HEK293 (cell line): ENCODE measurements around the gene ULBP1.
A peak's percentile ranks its signal among the peaks of the same experiment; 100 is the strongest.

Experiments used
- EGR2 ChIP-seq: fragments of 450-650 bp; formaldehyde crosslinking; IDR thresholded peaks from 2 replicates; pipeline ENCODE4 v1.5.1; 2016; ENCODE audit warnings: low read depth, missing biosample characterization, missing genetic modification characterization
- KLF16 ChIP-seq: fragments of 450-650 bp; formaldehyde crosslinking; IDR thresholded peaks from 2 replicates; pipeline ENCODE4 v1.5.1; 2017; ENCODE audit warnings: missing biosample characterization, missing genetic modification characterization
- MYNN ChIP-seq: fragments of 450-650 bp; formaldehyde crosslinking; IDR thresholded peaks from 2 replicates; pipeline ENCODE4 v1.5.1; 2016; ENCODE audit warnings: missing biosample characterization, missing genetic modification characterization, borderline replicate concordance
- PRDM1 ChIP-seq: fragments of 450-650 bp; formaldehyde crosslinking; IDR thresholded peaks from 2 replicates; pipeline ENCODE4; 2016; ENCODE audit warnings: missing biosample characterization, missing genetic modification characterization
- REPIN1 ChIP-seq: fragments of 450-650 bp; formaldehyde crosslinking; IDR thresholded peaks from 2 replicates; pipeline ENCODE4 v1.5.1; 2017; ENCODE audit warnings: missing biosample characterization, missing genetic modification characterization, low read depth
- ZNF133 ChIP-seq: fragments of 450-650 bp; formaldehyde crosslinking; IDR thresholded peaks from 2 replicates; pipeline ENCODE4 v1.5.1; 2016; ENCODE audit warnings: missing biosample characterization, missing genetic modification characterization
- ZNF138 ChIP-seq: fragments of 450-650 bp; formaldehyde crosslinking; IDR thresholded peaks from 2 replicates; pipeline ENCODE4 v1.5.1; 2016; ENCODE audit warnings: missing biosample characterization, missing genetic modification characterization, borderline replicate concordance
- ZNF157 ChIP-seq: fragments of 450-650 bp; formaldehyde crosslinking; IDR thresholded peaks from 2 replicates; pipeline ENCODE4 v1.5.1; 2016; ENCODE audit warnings: missing biosample characterization, missing genetic modification characterization
- ZNF221 ChIP-seq: fragments of 450-650 bp; formaldehyde crosslinking; IDR thresholded peaks from 2 replicates; pipeline ENCODE4 v1.5.1; 2017; ENCODE audit warnings: missing biosample characterization, missing genetic modification characterization, borderline replicate concordance
- ZNF239 ChIP-seq: fragments of 450-650 bp; formaldehyde crosslinking; IDR thresholded peaks from 2 replicates; pipeline ENCODE4 v1.5.1; 2016; ENCODE audit warnings: missing biosample characterization, missing genetic modification characterization
- ZNF274 ChIP-seq, 2 experiments: fragments of 200-500 bp in 1 of 2; fragments of 450-650 bp in 1 of 2; sonication (Bioruptor generic) in 1 of 2; formaldehyde crosslinking in 1 of 2; IDR thresholded peaks; 2 replicates each; pipeline versions ENCODE4 v1.5.1 to v1.6.1; 2014 to 2016; ENCODE audit warnings: borderline replicate concordance in 1 of 2, inconsistent platforms in 1 of 2, low read length in 1 of 2, missing biosample characterization in 1 of 2, missing genetic modification characterization in 1 of 2
- ZNF311 ChIP-seq: fragments of 450-650 bp; formaldehyde crosslinking; IDR thresholded peaks from 2 replicates; pipeline ENCODE4 v1.5.1; 2017; ENCODE audit warnings: missing biosample characterization, missing genetic modification characterization, borderline replicate concordance
- ZNF341 ChIP-seq: fragments of 450-650 bp; formaldehyde crosslinking; IDR thresholded peaks from 2 replicates; pipeline ENCODE4; 2016; ENCODE audit warnings: low read depth, missing biosample characterization, missing genetic modification characterization
- ZNF354C ChIP-seq: fragments of 450-650 bp; formaldehyde crosslinking; IDR thresholded peaks from 2 replicates; pipeline ENCODE4 v1.5.1; 2016; ENCODE audit warnings: missing biosample characterization, missing genetic modification characterization, low read depth, borderline replicate concordance
- ZNF404 ChIP-seq: fragments of 450-650 bp; formaldehyde crosslinking; IDR thresholded peaks from 2 replicates; pipeline ENCODE4 v1.5.1; 2017; ENCODE audit warnings: missing biosample characterization, missing genetic modification characterization
- ZNF416 ChIP-seq: fragments of 450-650 bp; formaldehyde crosslinking; IDR thresholded peaks from 2 replicates; pipeline ENCODE4 v1.5.1; 2016; ENCODE audit warnings: missing biosample characterization, missing genetic modification characterization
- ZNF433 ChIP-seq: fragments of 450-650 bp; formaldehyde crosslinking; IDR thresholded peaks from 2 replicates; pipeline ENCODE4 v1.5.1; 2016; ENCODE audit warnings: missing biosample characterization, missing genetic modification characterization, low read depth
- ZNF473 ChIP-seq: fragments of 450-650 bp; formaldehyde crosslinking; IDR thresholded peaks from 2 replicates; pipeline ENCODE4 v1.5.1; 2017; ENCODE audit warnings: missing biosample characterization, missing genetic modification characterization
- ZNF530 ChIP-seq: fragments of 450-650 bp; formaldehyde crosslinking; IDR thresholded peaks from 2 replicates; pipeline ENCODE4 v1.5.1; 2016; ENCODE audit warnings: low read depth, missing biosample characterization, missing genetic modification characterization
- ZNF596 ChIP-seq: fragments of 450-650 bp; IDR thresholded peaks from 2 replicates; pipeline ENCODE4 v1.5.0; 2018; ENCODE audit warnings: missing biosample characterization, mild to moderate bottlenecking, missing genetic modification characterization, moderate library complexity
- ZNF600 ChIP-seq: fragments of 450-650 bp; formaldehyde crosslinking; IDR thresholded peaks from 2 replicates; pipeline ENCODE4 v1.5.1; 2016; ENCODE audit warnings: missing biosample characterization, missing genetic modification characterization
- ZNF76 ChIP-seq: fragments of 450-650 bp; formaldehyde crosslinking; IDR thresholded peaks from 2 replicates; pipeline ENCODE4; 2016; ENCODE audit warnings: low read depth, missing biosample characterization, missing genetic modification characterization, borderline replicate concordance
- ZNF785 ChIP-seq: fragments of 450-650 bp; formaldehyde crosslinking; IDR thresholded peaks from 2 replicates; pipeline ENCODE4 v1.5.1; 2016; ENCODE audit warnings: missing biosample characterization, missing genetic modification characterization
- TF ChIP-seq, protein P1 (sequence below): fragments of 450-650 bp; formaldehyde crosslinking; IDR thresholded peaks from 2 replicates; pipeline ENCODE4 v1.5.0; 2017; ENCODE audit warnings: missing biosample characterization, missing genetic modification characterization, borderline replicate concordance
- TF ChIP-seq, protein P2 (sequence below): fragments of 450-650 bp; formaldehyde crosslinking; IDR thresholded peaks from 2 replicates; pipeline ENCODE4 v1.5.1; 2016; ENCODE audit warnings: missing biosample characterization, missing genetic modification characterization
- TF ChIP-seq, protein P3 (sequence below): fragments of 450-650 bp; formaldehyde crosslinking; IDR thresholded peaks from 2 replicates; pipeline ENCODE4 v1.5.1; 2016; ENCODE audit warnings: missing biosample characterization, missing genetic modification characterization
- TF ChIP-seq, protein P4 (sequence below): fragments of 450-650 bp; formaldehyde crosslinking; IDR thresholded peaks from 2 replicates; pipeline ENCODE4 v1.5.1; 2017; ENCODE audit warnings: missing biosample characterization, missing genetic modification characterization
- TF ChIP-seq, protein P5 (sequence below): fragments of 450-650 bp; formaldehyde crosslinking; IDR thresholded peaks from 2 replicates; pipeline ENCODE4 v1.5.1; 2016; ENCODE audit warnings: missing biosample characterization, missing genetic modification characterization
- TF ChIP-seq, protein P6 (sequence below): fragments of 450-650 bp; formaldehyde crosslinking; IDR thresholded peaks from 2 replicates; pipeline ENCODE4 v1.5.1; 2016; ENCODE audit warnings: missing biosample characterization, missing genetic modification characterization

ULBP1 gene

DNA sequence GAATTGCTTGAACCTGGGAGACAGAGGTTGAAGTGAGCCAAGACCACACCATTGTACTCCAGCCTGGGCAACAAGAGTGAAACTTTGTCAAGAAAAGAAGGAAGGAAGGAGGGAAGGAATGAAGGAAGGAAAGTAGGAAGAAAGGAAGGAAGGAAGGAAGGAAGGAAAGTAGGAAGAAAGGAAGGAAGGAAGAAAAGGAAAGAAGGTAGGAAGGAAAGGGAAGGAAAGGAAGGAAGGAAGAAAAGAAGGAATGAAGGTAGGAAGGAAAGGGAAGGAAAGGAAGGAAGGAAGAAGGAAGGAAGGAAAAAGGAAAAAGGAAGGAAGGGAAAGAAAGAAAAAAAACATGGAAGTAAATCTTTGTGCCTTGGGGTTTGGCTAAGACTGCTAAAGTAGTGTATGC is 11.7 kb downstream of the ULBP1 start (continued):
- TF ChIP-seq ZNF311 (tag by site-specific recombination) (no peak), ZNF433 (no peak), ZNF404 (tag by site-specific recombination) (no peak), REPIN1 (tag by site-specific recombination) (no peak), ZNF239 (tag by site-specific recombination) (0 out of 2 replicates have a peak, but pooled peaks have one; percentile 29), KLF16 (no peak), MYNN (no peak), ZNF157 (tag by site-specific recombination) (0 out of 2 replicates have a peak, but pooled peaks have one; percentile 30), ZNF354C (no peak), ZNF596 (tag by site-specific recombination) (no peak), ZNF341 (tag by site-specific recombination) (no peak), ZNF530 (tag by site-specific recombination) (no peak), ZNF133 (tag by site-specific recombination) (no peak), ZNF785 (tag by site-specific recombination) (no peak), ZNF473 (tag by site-specific recombination) (0 out of 2 replicates have a peak, but pooled peaks have one; percentile 41), PRDM1 (tag by site-specific recombination) (peak; percentile 98), ZNF221 (tag by site-specific recombination) (no peak), EGR2 (no peak), ZNF76 (tag by site-specific recombination) (no peak), ZNF416 (tag by site-specific recombination) (no peak), ZNF138 (tag by site-specific recombination) (no peak), ZNF274 (IDR thresholded peaks at IDR 0.05; ENCODE audit: low read length) (no peak), ZNF274 (tag by site-specific recombination; IDR thresholded peaks at IDR 0.05; ENCODE audit: borderline replicate concordance) (no peak), ZNF600 (tag by site-specific recombination) (no peak)
- TF ChIP-seq, protein P1, sequence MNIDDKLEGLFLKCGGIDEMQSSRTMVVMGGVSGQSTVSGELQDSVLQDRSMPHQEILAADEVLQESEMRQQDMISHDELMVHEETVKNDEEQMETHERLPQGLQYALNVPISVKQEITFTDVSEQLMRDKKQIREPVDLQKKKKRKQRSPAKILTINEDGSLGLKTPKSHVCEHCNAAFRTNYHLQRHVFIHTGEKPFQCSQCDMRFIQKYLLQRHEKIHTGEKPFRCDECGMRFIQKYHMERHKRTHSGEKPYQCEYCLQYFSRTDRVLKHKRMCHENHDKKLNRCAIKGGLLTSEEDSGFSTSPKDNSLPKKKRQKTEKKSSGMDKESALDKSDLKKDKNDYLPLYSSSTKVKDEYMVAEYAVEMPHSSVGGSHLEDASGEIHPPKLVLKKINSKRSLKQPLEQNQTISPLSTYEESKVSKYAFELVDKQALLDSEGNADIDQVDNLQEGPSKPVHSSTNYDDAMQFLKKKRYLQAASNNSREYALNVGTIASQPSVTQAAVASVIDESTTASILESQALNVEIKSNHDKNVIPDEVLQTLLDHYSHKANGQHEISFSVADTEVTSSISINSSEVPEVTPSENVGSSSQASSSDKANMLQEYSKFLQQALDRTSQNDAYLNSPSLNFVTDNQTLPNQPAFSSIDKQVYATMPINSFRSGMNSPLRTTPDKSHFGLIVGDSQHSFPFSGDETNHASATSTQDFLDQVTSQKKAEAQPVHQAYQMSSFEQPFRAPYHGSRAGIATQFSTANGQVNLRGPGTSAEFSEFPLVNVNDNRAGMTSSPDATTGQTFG: peak; percentile 83
- TF ChIP-seq, protein P2, sequence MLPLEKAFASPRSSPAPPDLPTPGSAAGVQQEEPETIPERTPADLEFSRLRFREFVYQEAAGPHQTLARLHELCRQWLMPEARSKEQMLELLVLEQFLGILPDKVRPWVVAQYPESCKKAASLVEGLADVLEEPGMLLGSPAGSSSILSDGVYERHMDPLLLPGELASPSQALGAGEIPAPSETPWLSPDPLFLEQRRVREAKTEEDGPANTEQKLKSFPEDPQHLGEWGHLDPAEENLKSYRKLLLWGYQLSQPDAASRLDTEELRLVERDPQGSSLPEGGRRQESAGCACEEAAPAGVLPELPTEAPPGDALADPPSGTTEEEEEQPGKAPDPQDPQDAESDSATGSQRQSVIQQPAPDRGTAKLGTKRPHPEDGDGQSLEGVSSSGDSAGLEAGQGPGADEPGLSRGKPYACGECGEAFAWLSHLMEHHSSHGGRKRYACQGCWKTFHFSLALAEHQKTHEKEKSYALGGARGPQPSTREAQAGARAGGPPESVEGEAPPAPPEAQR (tag by site-specific recombination): no peak
- TF ChIP-seq, protein P3, sequence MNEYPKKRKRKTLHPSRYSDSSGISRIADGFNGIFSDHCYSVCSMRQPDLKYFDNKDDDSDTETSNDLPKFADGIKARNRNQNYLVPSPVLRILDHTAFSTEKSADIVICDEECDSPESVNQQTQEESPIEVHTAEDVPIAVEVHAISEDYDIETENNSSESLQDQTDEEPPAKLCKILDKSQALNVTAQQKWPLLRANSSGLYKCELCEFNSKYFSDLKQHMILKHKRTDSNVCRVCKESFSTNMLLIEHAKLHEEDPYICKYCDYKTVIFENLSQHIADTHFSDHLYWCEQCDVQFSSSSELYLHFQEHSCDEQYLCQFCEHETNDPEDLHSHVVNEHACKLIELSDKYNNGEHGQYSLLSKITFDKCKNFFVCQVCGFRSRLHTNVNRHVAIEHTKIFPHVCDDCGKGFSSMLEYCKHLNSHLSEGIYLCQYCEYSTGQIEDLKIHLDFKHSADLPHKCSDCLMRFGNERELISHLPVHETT: no peak
- TF ChIP-seq, protein P4, sequence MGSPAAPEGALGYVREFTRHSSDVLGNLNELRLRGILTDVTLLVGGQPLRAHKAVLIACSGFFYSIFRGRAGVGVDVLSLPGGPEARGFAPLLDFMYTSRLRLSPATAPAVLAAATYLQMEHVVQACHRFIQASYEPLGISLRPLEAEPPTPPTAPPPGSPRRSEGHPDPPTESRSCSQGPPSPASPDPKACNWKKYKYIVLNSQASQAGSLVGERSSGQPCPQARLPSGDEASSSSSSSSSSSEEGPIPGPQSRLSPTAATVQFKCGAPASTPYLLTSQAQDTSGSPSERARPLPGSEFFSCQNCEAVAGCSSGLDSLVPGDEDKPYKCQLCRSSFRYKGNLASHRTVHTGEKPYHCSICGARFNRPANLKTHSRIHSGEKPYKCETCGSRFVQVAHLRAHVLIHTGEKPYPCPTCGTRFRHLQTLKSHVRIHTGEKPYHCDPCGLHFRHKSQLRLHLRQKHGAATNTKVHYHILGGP (tag by site-specific recombination): 0 out of 2 replicates have a peak, but pooled peaks have one; percentile 22
- TF ChIP-seq, protein P5, sequence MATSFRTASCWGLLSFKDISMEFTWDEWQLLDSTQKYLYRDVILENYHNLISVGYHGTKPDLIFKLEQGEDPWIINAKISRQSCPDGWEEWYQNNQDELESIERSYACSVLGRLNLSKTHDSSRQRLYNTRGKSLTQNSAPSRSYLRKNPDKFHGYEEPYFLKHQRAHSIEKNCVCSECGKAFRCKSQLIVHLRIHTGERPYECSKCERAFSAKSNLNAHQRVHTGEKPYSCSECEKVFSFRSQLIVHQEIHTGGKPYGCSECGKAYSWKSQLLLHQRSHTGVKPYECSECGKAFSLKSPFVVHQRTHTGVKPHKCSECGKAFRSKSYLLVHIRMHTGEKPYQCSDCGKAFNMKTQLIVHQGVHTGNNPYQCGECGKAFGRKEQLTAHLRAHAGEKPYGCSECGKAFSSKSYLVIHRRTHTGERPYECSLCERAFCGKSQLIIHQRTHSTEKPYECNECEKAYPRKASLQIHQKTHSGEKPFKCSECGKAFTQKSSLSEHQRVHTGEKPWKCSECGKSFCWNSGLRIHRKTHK: 0 out of 2 replicates have a peak, but pooled peaks have one; percentile 10
- TF ChIP-seq, protein P6, sequence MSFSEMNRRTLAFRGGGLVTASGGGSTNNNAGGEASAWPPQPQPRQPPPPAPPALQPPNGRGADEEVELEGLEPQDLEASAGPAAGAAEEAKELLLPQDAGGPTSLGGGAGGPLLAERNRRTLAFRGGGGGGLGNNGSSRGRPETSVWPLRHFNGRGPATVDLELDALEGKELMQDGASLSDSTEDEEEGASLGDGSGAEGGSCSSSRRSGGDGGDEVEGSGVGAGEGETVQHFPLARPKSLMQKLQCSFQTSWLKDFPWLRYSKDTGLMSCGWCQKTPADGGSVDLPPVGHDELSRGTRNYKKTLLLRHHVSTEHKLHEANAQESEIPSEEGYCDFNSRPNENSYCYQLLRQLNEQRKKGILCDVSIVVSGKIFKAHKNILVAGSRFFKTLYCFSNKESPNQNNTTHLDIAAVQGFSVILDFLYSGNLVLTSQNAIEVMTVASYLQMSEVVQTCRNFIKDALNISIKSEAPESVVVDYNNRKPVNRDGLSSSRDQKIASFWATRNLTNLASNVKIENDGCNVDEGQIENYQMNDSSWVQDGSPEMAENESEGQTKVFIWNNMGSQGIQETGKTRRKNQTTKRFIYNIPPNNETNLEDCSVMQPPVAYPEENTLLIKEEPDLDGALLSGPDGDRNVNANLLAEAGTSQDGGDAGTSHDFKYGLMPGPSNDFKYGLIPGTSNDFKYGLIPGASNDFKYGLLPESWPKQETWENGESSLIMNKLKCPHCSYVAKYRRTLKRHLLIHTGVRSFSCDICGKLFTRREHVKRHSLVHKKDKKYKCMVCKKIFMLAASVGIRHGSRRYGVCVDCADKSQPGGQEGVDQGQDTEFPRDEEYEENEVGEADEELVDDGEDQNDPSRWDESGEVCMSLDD (tag by site-specific recombination): no peak
